Activated T-helper 1 cell treated with anti-CD3 and anti-CD28 coated beads, Interleukin-12 subunit alpha, Interleukin-12 subunit beta, Interleukin-2, Interleukin-4 antibody, amounts not matched to agents 30 ng/mL and 10 ng/mL and 1 ng/mL, durations not matched to agents 14 hours and 24 hours and 36 hours (primary cell): ENCODE data around the gene NCEH1. TPM values are rescaled to one million over a fixed set of nuclear protein-coding genes. Genes with fewer than 3 reads are reported as not detected.

Experiments
- DNase-seq: peaks from one replicate; pipeline ENCODE4 v3.0.0; 2021; ENCODE audit warnings: low spot score
- H3K27ac Mint-ChIP-seq: one replicate; pipeline ENCODE4 v1.8.0; 2021; ENCODE audit warnings: mild to moderate bottlenecking, mixed read lengths
- H3K27me3 Mint-ChIP-seq: one replicate; pipeline ENCODE4 v1.8.0; 2022; ENCODE audit warnings: mild to moderate bottlenecking, moderate library complexity, mixed read lengths; ENCODE audit not compliant: insufficient read depth
- H3K36me3 Mint-ChIP-seq: one replicate; pipeline ENCODE4 v1.8.0; 2021; ENCODE audit warnings: low read depth, mixed read lengths
- H3K4me1 Mint-ChIP-seq: one replicate; pipeline ENCODE4 v1.8.0; 2021; ENCODE audit warnings: low read depth, mixed read lengths
- H3K4me3 Mint-ChIP-seq: one replicate; pipeline ENCODE4 v1.8.0; 2021; ENCODE audit warnings: mild to moderate bottlenecking, moderate library complexity, mixed read lengths
- H3K9me3 Mint-ChIP-seq: one replicate; pipeline ENCODE4 v1.8.0; 2021; ENCODE audit warnings: mixed read lengths
- intact Hi-C: fragments of 100-400 bp; cut with micrococcal nuclease; formaldehyde crosslinking; loops from one replicate; pipeline ENCODE4 v1.15.1; 2024
- total RNA-seq: library from RNA; stranded (reverse); gene quantifications from 2 replicates; pipeline ENCODE4 v1.2.3, GENCODE V29; 2022

Gene NCEH1
- total RNA-seq, 1 donor from 2014 or later = 7.4 TPM

DNA sequence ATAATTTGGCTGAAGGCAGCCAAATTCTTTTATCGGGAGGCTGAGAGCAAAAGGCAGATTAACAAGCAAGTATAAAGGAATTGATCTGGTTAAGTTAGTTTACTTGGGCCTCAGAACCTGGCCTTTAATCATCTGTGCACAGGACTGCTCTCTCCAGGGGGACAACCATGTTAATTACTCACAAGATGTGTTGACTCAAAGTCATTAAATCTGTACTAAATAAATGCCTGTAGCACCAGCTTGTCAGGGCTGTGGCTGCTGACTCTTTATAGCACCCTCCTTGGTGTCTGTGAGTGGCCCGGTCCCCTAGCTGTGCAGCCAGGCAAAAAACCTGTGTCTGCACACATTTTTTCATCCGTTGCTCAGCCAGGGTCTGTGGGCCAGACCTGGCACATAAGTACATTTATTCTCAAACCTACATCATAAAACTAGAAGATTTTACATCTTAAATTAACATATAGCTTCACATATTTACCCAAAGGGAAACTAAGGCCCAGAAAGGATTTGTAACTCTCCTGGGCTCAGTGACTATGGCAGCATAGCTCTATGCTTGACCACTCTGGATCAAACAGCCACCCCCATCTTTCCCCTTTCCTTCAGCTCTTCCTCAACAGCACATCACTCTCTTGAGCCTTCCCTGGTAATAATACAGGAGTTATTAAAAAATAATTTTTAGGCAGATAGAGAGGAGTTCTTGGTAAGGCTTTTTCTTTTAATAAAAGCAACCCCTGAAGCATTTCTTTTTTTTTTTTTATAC lies 51.4 kb downstream of the NCEH1 start:
- Mint-ChIP-seq H3K4me3 (no peak overlapping the region), H3K9me3 (no peaks in the 10 kb centered on the region), H3K27ac (no peak overlapping the region), H3K36me3 (no peaks in the 10 kb centered on the region), H3K27me3 (peaks cover 2% of the 10 kb centered on the region), H3K4me1 (no peaks in the 10 kb centered on the region)
- intact Hi-C loops = no loop called here
- no peak for DNase-seq

DNA sequence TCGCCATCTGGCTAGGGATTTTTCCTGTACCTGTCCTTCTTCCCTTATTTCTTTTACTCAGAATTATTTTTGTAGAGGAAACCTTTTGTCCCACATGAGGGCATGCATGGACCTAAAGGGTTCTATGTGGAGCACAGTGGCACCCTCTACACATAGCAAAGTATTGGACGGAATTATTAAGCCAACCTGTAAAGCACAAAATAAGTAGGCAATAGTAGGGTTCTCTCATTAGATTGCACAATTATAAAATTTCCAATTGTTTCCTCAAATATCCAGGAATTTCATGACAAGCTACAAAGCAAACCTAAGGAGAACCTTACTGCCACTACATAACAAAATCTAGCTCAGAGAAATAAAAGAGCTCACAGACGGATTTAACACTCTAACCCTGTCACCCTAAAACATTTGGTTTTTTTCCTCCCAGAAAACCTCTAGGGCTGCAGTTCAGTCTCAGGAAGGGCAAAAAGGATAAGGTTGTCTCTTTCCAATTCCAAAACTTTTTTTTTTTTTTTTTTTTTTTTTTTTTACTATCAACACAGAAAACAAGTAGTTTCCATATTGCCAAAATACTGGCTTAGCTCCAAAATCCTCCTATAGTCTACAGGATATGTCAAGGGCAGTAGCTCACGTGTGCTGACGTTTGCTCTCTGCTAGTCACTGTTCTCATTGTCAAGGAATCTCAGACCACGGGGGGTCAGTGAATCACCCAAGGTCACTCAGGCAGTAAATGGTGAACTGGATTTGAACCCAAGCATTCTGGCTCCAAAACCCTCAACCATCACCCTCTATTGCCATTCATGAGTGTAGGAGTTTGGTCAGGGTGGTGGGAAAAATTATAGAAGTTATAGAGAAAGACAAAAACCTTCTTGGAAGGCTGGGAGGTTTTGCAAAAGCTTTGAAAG lies 52.3 kb downstream of the NCEH1 start:
- no peaks in the 10 kb centered on the region for H3K36me3 Mint-ChIP-seq
- H3K9me3 Mint-ChIP-seq = no peaks in the 10 kb centered on the region
- H3K4me3 Mint-ChIP-seq = no peak overlapping the region
- no peak overlapping the region for H3K27ac Mint-ChIP-seq
- no peak for DNase-seq
- intact Hi-C loops = no loop called here
- H3K4me1 Mint-ChIP-seq = no peaks in the 10 kb centered on the region
- H3K27me3 Mint-ChIP-seq = peaks cover 2% of the 10 kb centered on the region

- intact Hi-C loops = no loop called here
- H3K27me3 Mint-ChIP-seq = peaks cover 2% of the 10 kb centered on the region
- no peaks in the 10 kb centered on the region for H3K4me1 Mint-ChIP-seq
- no peak for DNase-seq
- H3K4me3 Mint-ChIP-seq = no peak overlapping the region
- H3K27ac Mint-ChIP-seq = no peak overlapping the region
- no peaks in the 10 kb centered on the region for H3K9me3 Mint-ChIP-seq
- H3K36me3 Mint-ChIP-seq = no peaks in the 10 kb centered on the region
Measured at GRCh38 chr3:172656602-172657001, 54.3 kb downstream of the NCEH1 start.

DNA sequence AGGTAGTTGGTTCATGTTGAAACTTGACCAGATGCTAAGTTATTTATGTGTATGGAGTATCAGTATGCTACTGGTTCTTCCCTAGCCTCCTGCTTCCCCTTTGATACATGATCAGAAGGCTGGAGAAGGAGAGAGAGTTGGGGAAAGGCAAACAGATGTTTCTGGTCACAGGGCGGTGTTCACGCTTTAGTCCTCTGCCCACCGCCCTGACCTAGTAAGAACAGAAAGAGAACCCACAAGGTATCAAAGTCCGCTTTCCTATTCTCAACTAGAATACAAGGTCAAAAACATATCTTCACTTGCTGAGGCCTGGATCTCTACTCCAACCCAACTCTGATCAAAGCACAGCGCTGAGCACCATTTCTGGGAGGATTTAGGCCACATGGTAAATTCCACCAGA lies 55.5 kb downstream of the NCEH1 start:
- no peak for DNase-seq
- no peaks in the 10 kb centered on the region for H3K36me3 Mint-ChIP-seq
- H3K27me3 Mint-ChIP-seq = peaks cover 2% of the 10 kb centered on the region
- no peak overlapping the region for H3K27ac Mint-ChIP-seq
- intact Hi-C loops = no loop called here
- H3K4me3 Mint-ChIP-seq = no peak overlapping the region
- no peaks in the 10 kb centered on the region for H3K9me3 Mint-ChIP-seq
- H3K4me1 Mint-ChIP-seq = no peaks in the 10 kb centered on the region

DNA sequence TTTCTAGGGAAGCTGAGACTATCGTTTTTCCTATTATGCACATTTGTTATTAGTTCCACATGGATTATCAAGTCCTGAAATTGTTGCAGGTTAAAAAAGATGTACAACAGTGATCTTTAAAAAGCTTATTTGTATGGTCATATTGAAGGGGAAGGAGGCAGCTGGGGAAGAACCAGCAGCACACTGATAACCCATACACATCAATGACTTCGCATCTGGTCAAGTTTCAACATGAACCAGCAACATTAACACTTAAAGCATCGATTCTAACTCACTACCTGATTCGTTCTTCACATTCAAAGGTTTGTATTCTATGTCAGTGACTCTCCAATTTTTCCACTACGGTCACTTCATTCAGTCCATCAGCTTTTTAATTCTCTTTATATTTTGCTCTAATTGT lies 56.4 kb downstream of the NCEH1 start:
- no peaks in the 10 kb centered on the region for H3K4me1 Mint-ChIP-seq
- intact Hi-C loops = no loop called here
- no peak overlapping the region for H3K27ac Mint-ChIP-seq
- H3K4me3 Mint-ChIP-seq = no peak overlapping the region
- H3K36me3 Mint-ChIP-seq = no peaks in the 10 kb centered on the region
- peaks cover 2% of the 10 kb centered on the region for H3K27me3 Mint-ChIP-seq
- no peak for DNase-seq
- H3K9me3 Mint-ChIP-seq = no peaks in the 10 kb centered on the region

GRCh38 chr3:172653004-172653572 lies 57.8 kb downstream of the NCEH1 start:
- intact Hi-C loops = no loop called here
- H3K27me3 Mint-ChIP-seq = no peaks in the 10 kb centered on the region
- no peaks in the 10 kb centered on the region for H3K36me3 Mint-ChIP-seq
- no peak overlapping the region for H3K27ac Mint-ChIP-seq
- no peak for DNase-seq
- H3K4me1 Mint-ChIP-seq = no peaks in the 10 kb centered on the region
- no peaks in the 10 kb centered on the region for H3K9me3 Mint-ChIP-seq
- no peak overlapping the region for H3K4me3 Mint-ChIP-seq

GRCh38 chr3:172651936-172652625 lies 58.8 kb downstream of the NCEH1 start:
- Mint-ChIP-seq H3K27me3 (no peaks in the 10 kb centered on the region), H3K9me3 (no peaks in the 10 kb centered on the region), H3K4me3 (no peak overlapping the region), H3K4me1 (no peaks in the 10 kb centered on the region), H3K27ac (no peak overlapping the region), H3K36me3 (no peaks in the 10 kb centered on the region)
- no peak for DNase-seq
- intact Hi-C loops = no loop called here

DNA sequence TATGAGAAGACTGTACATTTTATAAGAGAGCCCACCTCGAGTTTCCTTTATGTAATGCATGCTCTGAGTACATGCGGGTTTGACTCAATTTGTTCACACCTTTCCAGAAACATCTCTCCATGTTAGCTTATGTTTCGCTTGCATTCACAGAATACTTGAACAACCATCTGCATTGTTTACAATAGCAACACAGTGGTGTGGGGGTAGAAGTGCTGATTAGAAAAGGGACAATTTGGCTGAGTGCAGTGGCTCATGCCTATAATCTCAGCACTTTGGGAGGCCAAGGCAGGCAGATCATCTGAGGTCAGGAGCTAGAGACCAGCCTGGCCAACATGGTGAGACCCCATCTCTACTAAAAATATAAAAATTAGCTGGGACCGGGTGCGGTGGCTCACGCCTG lies 60.9 kb downstream of the NCEH1 start:
- no peak for DNase-seq
- H3K27me3 Mint-ChIP-seq = no peaks in the 10 kb centered on the region
- no peaks in the 10 kb centered on the region for H3K9me3 Mint-ChIP-seq
- no peak overlapping the region for H3K4me3 Mint-ChIP-seq
- H3K36me3 Mint-ChIP-seq = no peaks in the 10 kb centered on the region
- intact Hi-C loops = no loop called here
- H3K4me1 Mint-ChIP-seq = no peaks in the 10 kb centered on the region
- no peak overlapping the region for H3K27ac Mint-ChIP-seq

- Mint-ChIP-seq H3K27ac (no peak overlapping the region), H3K36me3 (no peaks in the 10 kb centered on the region), H3K4me1 (no peaks in the 10 kb centered on the region), H3K9me3 (no peaks in the 10 kb centered on the region), H3K4me3 (no peak overlapping the region), H3K27me3 (no peaks in the 10 kb centered on the region)
- intact Hi-C loops = no loop called here
- no peak for DNase-seq
Measured at GRCh38 chr3:172648747-172649146, 62.1 kb downstream of the NCEH1 start.

DNA sequence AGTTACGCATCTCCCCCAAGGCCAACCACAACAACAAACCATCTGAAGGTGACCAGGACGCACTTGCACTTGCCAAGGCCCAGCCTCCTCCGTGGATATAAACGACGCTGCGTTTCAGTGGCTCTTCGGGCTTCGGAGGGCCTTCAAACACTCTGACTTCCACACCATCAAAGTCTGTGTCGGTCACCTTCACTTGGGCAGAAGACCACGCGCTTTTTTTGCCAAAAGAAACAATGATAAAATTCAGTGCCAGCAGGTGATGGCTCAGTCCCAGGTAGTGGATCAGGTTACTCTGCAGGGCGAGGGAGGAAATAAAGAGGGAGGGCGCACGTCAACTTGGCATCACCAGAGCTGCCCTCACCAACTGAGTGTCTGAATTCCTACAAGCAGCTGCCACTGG lies 63.0 kb downstream of the NCEH1 start:
- H3K4me1 Mint-ChIP-seq = no peaks in the 10 kb centered on the region
- no peaks in the 10 kb centered on the region for H3K9me3 Mint-ChIP-seq
- no peak overlapping the region for H3K27ac Mint-ChIP-seq
- no peaks in the 10 kb centered on the region for H3K27me3 Mint-ChIP-seq
- intact Hi-C loops = no loop called here
- DNase-seq = no peak
- no peaks in the 10 kb centered on the region for H3K36me3 Mint-ChIP-seq
- no peak overlapping the region for H3K4me3 Mint-ChIP-seq

DNA sequence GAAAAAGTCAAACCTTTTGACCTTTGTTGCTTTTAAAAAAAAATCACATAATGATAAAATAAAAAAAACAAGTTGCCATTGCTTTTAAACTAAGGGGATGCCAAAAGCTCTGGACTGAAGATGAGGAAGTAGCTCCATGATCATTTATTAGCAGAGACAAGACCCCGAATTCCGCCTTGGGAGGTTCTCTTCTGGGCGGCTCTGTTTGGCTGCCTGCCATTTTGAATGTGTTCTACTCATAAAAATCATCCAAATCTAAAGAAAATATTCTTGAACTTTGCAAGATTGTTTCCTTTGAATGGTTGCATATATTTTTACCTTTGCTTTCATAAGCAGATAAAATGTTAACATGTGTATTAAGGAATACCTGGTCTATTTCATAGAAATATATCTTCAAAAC lies 63.8 kb downstream of the NCEH1 start:
- Mint-ChIP-seq H3K9me3 (no peaks in the 10 kb centered on the region), H3K27ac (no peak overlapping the region), H3K4me1 (no peaks in the 10 kb centered on the region), H3K36me3 (no peaks in the 10 kb centered on the region), H3K4me3 (no peak overlapping the region), H3K27me3 (no peaks in the 10 kb centered on the region)
- intact Hi-C loops = no loop called here
- DNase-seq = no peak

DNA sequence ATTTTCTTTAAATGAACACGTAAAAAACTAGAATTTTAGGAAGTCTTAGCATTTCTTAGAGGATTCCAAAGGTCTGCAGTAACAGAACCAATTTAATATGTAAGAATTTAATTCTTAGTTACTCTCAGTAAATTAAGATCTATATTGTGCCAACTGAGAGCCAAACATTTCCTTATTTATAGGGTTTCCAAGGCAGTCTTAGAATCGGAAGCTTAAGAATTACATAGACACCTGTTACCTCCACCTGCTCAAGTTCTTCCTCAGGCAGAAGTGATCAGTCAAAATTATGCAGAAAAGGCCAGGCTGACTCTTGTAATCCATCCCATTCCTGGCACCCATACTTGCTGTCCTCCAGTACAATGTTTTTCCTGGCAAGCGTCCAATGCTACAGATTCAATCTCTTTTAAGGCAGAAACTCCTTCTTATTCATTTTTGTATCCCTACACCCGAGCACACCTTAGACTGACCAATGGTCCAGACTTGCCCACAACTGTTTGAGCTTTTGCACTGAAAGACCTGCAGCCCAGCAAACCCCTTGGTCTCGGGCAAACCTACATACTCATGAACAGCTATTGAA lies 64.3 kb downstream of the NCEH1 start:
- Mint-ChIP-seq H3K27ac (no peak overlapping the region), H3K9me3 (no peaks in the 10 kb centered on the region), H3K36me3 (no peaks in the 10 kb centered on the region), H3K4me1 (no peaks in the 10 kb centered on the region), H3K4me3 (no peak overlapping the region), H3K27me3 (no peaks in the 10 kb centered on the region)
- DNase-seq = no peak
- intact Hi-C loops = no loop called here
